Measurements from ENCODE around the gene EMX1.

EMX1 gene

DNA sequence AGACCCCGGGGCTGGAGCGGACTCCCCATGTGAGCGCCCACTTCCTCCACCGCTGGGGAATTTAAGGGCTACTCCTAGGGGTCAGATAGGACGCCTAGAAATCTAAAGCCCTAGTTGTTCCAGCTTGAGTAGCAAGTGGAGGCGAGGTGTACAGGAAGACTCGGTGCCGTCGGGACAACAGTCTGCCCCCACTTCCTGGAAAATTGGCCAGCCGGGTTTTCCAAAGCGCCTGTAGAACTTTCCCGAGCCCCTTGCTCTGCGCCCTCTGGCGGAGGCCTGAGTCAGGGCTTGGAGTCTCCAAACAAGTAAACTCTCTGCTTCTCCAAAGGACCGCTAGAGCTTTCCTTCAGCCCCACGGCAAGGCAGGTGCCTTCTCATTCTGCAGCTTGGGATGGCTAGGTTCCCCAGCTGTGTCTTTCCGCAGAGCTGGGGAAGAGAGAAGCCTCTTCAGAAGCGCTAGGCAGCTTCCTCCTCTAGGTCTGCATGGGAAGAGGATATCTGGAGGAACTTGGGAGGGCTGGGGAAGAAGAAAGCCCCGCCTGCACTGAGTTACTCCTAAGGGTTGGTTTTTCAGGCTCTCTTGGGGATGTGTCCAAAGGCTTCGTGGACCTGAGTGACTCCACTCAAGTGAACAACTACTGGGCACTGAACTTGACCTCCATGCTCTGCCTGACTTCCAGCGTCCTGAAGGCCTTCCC, 29.4 kb upstream of the EMX1 start:
- H3K4me3 ChIP-seq (ENCODE audit: low read length): peak overlapping the region; percentile 68
- DNase-seq (ENCODE audit: low read depth): peak; percentile 90
- TF ChIP-seq, protein P1, sequence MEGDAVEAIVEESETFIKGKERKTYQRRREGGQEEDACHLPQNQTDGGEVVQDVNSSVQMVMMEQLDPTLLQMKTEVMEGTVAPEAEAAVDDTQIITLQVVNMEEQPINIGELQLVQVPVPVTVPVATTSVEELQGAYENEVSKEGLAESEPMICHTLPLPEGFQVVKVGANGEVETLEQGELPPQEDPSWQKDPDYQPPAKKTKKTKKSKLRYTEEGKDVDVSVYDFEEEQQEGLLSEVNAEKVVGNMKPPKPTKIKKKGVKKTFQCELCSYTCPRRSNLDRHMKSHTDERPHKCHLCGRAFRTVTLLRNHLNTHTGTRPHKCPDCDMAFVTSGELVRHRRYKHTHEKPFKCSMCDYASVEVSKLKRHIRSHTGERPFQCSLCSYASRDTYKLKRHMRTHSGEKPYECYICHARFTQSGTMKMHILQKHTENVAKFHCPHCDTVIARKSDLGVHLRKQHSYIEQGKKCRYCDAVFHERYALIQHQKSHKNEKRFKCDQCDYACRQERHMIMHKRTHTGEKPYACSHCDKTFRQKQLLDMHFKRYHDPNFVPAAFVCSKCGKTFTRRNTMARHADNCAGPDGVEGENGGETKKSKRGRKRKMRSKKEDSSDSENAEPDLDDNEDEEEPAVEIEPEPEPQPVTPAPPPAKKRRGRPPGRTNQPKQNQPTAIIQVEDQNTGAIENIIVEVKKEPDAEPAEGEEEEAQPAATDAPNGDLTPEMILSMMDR (IDR thresholded peaks at IDR 0.05; ENCODE audit: insufficient read depth, low read depth, low read length, missing control alignments): peak; percentile 97

DNA sequence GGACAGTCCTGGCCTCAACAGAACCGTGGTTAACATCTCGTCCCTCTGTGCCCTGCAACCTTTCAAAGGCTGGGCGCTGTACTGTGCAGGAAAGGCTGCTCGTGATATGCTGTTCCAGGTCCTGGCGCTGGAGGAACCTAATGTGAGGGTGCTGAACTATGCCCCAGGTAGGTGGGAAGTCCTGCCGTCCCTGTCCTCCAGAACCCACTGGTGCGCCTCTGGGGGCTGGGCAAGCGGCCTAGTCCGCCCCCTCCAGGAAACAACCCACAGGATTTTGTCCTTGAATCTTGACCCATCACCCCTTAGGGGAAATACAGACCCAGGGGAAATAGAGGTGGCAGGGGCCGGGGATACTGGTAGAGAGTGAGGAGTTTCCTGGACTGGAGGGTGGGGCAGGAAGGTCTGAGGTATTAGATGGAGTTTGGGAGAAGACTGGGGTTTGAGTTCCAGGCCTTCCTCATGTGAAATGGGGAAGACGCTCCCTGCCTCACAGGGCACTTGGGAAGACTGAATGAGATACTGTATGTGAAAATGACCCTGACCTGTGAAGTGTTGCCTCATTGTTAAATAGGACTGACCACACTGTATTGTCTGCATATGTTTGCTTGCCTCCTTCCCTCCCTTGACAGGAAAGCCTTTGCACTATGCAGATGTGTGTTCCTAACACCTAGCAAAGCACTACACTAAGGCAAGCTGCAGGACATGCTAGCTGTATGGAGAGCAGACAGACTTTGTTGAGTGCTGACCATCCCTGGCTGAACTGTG, 28.7 kb upstream of the EMX1 start:
- TF ChIP-seq, protein P1 (IDR thresholded peaks at IDR 0.05; ENCODE audit: insufficient read depth, low read depth, low read length, missing control alignments): no peak
- no peak overlapping the region for H3K4me3 ChIP-seq (ENCODE audit: low read length)
- no peak for DNase-seq (ENCODE audit: low read depth)

DNA sequence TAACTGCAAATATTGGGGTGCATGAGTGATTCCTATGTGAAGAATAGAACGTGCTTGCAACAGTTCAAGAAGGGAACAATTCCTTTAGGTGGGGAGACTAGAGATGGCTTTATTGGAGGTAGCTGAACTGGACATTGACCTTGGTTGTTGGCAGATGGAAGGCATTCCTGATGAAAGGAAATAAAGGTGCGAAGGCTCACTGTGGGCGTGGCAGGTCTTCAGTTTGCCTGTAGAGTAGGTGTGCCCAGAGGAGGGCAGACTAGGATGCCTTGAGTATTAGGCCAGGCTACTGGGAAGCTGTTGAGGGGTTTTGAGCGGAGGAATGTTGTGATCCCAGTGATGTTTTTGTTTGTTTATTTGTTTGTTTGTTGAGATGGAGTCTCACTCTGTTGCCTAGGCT, 27.3 kb upstream of the EMX1 start:
- TF ChIP-seq, protein P1 (IDR thresholded peaks at IDR 0.05; ENCODE audit: insufficient read depth, low read depth, low read length, missing control alignments): no peak
- H3K4me3 ChIP-seq (ENCODE audit: low read length): no peak overlapping the region

DNA sequence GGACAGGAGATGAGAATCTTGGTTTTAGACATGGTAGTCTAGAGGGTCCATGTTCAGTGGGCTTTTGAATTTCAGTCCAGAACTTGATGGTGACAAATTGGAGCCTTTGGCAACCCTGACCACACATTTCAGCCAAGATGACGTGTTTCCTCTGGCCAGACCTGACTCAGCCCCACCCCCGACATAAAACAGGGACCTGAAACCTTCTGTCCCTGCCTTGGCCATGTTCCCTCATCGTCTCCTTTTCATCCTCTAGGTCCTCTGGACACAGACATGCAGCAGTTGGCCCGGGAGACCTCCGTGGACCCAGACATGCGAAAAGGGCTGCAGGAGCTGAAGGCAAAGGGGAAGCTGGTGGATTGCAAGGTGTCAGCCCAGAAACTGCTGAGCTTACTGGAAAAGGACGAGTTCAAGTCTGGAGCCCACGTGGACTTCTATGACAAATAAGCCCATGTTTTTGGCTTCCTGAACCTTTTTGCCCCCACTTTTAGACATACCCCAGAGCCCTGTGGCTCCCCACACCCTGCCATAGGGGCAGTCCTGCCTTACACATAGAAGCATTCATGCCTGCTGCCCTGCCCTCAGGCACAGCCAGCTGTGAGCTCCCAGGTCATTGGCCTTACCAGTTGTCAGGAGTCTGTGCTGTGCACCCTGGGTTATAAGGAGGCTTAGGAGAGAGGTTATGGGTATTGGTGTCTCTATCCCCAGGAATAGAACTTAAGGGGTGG, 26.1 kb upstream of the EMX1 start:
- H3K4me3 ChIP-seq (ENCODE audit: low read length): no peak overlapping the region
- no peak for DNase-seq (ENCODE audit: low read depth)
- TF ChIP-seq, protein P1 (IDR thresholded peaks at IDR 0.05; ENCODE audit: insufficient read depth, low read depth, low read length, missing control alignments): no peak

More for the DNA sequence above, 27.3 kb upstream of the EMX1 start:
- DNase-seq (ENCODE audit: low read depth): no peak

DNA sequence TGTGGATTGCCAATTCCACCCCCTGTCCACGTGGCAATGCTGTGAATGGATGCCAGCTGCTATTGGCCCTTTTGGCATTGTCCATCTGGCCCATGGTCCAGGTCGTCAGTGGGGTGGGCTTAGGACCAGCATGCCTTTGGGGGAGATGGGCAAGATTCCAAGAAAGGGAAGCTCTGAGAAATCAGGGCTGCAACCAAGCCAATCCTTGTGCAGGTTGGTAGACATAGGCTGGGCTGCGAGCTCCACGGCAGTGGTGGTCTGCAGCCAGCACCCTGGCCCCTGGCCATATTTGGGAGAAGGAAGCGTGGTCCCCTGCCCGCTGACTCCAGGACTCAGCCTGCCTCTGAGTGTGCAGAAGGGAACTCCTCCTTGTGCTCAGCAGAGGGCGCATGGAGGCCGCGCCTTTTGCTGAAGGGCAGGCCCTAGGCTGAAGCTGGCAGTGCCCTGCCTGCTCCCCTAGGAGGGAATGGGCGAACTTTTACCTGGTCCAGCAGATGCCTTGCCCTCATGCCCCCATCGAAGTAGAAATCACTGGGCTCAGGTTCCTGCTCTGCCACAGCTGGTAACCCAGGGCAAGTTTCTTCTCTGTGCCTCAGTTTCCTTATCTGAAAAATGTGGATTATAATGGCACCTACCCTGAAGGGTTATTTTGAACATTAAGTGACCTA, 24.7 kb upstream of the EMX1 start:
- TF ChIP-seq, protein P1 (IDR thresholded peaks at IDR 0.05; ENCODE audit: insufficient read depth, low read depth, low read length, missing control alignments): peak; percentile 85

GRCh38 chr2:72893594-72894319, 23.6 kb upstream of the EMX1 start:
- TF ChIP-seq, protein P1 (IDR thresholded peaks at IDR 0.05; ENCODE audit: insufficient read depth, low read depth, low read length, missing control alignments): peak; percentile 80
- DNase-seq (ENCODE audit: low read depth): peak; percentile 81
- H3K4me3 ChIP-seq (ENCODE audit: low read length): no peak overlapping the region

More for the DNA sequence above, 24.7 kb upstream of the EMX1 start:
- no peak overlapping the region for H3K4me3 ChIP-seq (ENCODE audit: low read length)
- peak; percentile 81 for DNase-seq (ENCODE audit: low read depth)

Data from epithelial cell of esophagus (primary cell).